Measurements from ENCODE around the gene MEX3A.

- TF ChIP-seq CTCF (IDR thresholded peaks at IDR 0.05) (peak in 3 of 6 experiments; percentile 2 to 22 (median 6)), POLR2A (IDR thresholded peaks at IDR 0.05) (peak in 3 of 4 donors; percentile 8 to 53 (median 44))
These were observed 41.3 kb upstream of the MEX3A start for GRCh38 chr1:156123356-156124196.

All from esophagus squamous epithelium (tissue), 4 donors.